ELR (cell line): ENCODE data around the gene IARS1.

ENCODE experiments used
- DNase-seq: peaks from one replicate; pipeline ENCODE4 v3.0.0-alpha.2; 2015; ENCODE audit warnings: low read depth

IARS1 gene

DNA sequence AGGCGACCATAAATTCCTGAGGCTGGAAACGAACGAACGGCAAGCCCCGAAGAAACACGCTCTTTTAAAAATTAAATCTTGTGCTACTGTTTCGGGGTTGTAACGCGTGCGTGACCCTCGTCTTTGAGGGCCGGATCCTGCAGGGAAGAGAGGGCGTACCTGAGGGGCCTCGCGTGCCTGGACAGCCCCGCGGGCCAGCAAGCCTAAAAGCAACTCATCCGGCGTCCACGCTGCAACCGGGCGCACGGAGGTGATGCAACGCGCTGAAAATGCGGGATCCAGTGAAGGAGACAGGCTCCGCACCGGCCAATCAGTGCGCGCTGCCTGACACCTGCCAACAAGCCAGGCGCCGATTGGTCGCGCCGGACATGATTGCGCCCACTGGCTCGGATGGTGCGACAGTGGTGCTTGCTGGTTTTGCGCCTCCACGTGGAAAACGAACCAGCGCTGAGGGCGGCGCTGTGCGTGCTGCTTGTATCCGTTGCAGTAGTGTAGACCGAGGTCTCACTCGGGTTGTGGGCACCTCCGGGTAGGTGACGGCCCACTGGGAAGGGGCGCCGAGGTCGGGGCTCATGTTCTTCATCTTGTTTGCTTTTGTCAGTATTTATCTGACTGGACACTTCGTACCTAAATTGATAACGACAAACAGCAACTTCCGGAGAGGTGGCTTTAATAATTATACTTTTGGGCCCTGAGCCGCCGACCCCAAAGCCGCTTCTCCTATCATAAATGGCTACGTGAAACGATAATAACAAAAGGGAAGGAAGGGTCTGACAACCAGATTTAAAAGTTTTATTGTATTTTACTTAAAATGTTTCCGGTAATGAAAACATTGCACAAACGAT lies at the start of gene IARS1:
Gene IARS1 (minus strand): TSS at position 246 of the 845 bp plus-strand sequence. CDS start 4,278 bp downstream, outside the sequence.
- DNase-seq: peak; percentile 98

DNA sequence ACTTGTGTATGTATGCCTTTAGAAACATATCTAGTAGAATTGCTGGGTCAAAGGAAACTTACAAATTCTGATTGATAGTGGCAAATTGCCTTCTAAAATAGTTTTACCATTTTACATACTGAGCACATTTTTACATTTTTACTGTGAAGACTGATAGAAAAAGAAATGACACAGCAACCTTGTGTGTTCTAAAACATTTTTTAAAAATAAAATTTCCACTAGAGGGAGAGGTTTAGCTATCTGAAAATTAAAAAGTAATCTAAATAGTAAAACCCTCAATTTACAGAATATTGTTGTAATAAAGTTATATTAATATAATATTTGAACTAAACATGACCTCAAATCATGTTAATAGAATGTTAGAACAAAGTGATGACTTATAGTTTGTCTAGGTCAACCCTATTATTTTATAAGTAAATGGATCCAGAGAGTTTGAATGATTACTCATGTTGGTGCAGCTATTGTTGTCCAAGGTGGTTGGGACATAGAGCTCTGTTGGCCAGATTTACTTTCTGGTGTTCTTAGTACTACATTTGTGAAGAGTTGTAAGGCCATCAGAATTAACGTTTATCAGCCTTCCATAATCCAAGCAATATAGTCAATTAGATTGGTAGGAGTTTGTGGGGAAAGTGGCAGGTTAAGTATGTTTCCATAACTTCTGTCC lies 49.5 kb upstream of the IARS1 start:
- peak; percentile 19 for DNase-seq

DNA sequence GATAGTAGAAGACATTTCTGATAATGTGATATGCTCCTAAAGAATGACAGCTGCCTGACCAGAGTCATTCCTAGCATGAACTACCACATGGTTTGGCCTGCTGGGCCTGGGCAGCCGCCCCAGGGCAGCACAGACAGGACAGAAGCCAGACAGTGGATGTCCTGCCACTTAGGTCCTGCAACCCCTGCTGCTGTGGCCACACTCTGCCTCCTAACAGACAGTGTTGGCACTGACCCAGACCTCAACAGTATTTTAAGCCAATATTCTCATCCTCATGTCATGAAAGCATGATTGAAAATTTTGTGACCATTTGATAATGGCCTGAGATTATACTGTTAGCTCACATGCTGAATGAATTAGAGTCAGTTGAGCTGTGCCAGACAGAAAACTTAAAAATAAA lies 48.1 kb upstream of the IARS1 start:
- DNase-seq: no peak

GRCh38 chr9:92333282-92333634 lies 39.8 kb upstream of the IARS1 start:
- no peak for DNase-seq

- DNase-seq: no peak
Measured at GRCh38 chr9:92332577-92333281, 39.2 kb upstream of the IARS1 start.

DNA sequence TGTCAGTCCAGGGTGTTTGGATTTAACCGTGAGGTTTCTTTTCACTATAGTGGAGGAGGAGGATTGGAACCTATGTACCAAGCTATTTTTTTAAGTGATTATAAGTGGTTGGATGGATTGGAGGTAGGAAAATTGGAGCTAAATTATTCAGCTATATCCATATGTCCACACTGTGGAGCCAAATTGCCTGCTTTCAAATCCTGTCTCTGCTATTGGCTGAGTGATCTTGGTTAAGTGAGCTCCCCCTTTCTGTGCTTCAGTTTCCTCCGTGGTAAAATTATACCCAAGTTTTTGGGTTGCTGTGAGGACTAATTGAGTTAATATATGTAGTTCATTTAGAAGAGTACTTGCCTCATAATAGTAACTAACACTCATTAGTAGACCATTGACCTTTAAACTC lies 34.7 kb upstream of the IARS1 start:
- DNase-seq: peak; percentile 70

GRCh38 chr9:92327283-92327850 lies 33.9 kb upstream of the IARS1 start:
- no peak for DNase-seq

DNA sequence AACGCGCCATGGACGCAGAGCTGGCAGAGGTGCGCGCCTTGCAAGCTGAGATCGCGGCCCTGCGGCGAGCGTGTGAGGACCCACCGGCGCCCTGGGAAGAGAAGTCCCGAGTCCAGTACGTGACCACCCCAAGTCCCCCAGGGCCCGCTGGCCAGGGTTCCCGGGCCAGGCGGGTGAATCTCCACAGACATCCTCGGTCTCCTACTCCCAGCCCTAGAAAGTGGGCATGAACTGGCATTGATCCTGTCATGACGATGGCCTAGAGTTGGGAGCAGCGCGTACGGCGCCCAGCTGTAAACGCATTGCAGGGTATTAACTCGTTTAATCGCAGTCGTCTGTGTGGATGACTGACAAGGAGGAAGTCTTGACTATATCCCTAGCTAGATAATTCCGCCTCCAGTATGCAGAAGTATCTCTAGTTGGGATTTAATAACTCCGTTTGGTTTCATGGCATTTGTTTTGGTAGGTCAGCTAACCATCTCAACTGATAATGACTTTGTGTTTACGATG lies 32.5 kb upstream of the IARS1 start:
- no peak for DNase-seq

DNA sequence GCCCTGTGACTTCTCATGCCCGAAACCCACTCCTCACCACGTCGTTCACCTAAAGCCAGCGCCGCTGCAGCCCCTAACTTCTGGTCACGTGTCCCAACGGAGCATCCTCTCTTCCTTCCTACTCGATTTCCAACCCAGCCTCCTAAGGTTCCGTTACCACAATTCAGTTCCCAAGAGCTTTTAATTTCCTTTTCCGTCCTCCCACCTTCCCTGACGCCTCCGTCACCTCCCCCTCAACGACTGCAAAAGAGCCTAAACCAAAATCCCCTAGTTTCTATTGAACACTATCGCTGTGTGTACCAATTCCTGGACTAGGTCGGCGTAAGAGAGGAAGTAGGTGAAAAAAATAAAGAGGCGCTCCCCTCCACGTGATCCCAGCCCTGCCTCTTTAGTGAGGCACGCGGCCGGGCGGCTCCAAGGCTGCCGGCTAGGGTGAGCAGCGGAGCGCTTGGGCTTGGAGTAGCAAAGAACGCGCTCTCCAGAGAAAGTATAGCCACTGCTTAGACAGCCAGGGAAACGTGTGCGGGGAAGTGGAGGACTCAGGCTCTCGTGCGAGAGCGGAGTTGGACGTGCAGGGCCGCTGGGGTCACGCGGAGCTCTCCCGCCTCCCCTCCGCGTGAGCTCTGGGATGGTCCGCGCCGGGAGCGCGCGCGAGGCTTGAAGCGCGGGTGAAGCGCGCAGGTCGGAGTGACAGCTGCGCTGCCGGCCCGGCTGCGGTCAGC lies 31.9 kb upstream of the IARS1 start, which contains the start of the genes CENPP and NOL8:
Gene CENPP (plus strand): TSS at position 685 of the 722 bp plus-strand sequence.
Gene NOL8 (minus strand): TSS at position 82 of the 722 bp plus-strand sequence. CDS start 1,189 bp downstream, outside the sequence.
- DNase-seq: peak; percentile 92

DNA sequence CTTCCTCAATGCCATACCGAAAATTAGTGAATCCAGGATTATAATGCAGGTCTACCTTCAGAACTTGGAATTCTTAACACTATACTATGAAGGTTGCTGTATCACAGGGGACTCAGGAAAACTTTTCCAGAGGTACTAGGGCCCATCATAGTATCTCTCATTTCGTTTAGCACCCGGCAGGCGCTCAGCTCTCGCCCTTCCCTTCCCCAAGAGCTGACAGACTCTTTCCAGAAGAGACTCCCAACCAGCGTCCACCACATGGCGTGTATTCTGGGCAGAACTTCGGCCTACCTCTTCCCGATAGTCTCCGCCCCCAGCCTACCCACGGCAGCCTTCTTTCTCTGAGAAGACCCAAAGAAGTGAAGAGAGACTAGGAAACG lies 31.4 kb upstream of the IARS1 start:
- DNase-seq: no peak

- peak; percentile 10 for DNase-seq
Measured at GRCh38 chr9:92324431-92324830, 30.9 kb upstream of the IARS1 start.

DNA sequence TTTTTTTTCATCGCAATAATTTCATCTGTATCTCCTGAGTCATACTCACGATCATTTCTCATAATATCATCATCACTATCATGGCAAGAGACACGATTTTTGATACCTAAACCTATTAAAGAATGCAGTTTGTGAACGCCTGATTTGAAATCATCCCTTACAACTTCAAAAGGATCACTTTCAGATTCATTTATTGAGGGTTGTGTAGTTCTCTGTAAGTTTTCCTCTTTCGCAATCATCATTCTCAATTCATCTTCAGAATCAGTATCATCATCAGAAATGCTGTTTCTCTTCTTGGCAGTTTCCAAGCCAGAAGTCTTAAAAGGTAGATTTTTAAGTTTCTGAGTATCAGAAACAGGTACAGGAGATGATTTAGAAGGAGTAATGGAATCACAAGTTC lies 22.0 kb upstream of the IARS1 start:
- no peak for DNase-seq

- no peak for DNase-seq
Measured at GRCh38 chr9:92313624-92314012, 20.1 kb upstream of the IARS1 start.

DNA sequence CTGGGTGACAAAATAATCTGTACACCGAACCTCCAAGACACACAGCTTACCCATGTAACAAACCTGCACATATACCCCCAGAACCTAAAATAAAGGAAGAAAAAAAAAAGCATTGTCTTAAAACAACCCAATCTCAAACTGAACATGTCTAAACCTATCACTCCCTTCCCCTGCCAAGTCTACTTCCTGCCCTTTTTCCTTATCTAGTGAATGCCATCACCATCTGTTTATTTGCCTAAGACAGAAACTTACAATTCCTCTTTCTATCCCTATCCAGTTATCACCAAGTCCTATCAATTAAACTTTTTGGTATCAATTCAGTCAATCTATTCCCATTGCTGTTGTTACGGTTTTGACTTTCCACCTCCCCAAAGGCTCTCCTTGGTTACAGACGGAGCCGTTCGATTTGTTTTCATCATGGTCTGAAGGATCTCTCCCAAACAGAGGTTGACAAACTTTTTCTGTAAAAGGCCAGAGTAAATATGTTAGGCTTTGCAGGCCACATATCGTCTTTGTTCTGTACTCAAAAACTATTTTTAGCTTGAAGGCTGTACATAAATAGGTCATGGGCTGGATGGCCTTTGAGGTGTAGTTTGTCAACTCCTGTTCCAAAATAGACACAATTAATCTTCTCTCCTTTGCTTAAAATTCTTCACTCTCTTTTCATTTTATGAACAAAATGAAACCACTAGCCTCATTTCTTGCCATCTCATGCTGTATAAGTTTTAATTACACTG lies 19.6 kb upstream of the IARS1 start:
- no peak for DNase-seq

- DNase-seq: no peak
Measured at GRCh38 chr9:92310562-92310961, 17.1 kb upstream of the IARS1 start.

DNA sequence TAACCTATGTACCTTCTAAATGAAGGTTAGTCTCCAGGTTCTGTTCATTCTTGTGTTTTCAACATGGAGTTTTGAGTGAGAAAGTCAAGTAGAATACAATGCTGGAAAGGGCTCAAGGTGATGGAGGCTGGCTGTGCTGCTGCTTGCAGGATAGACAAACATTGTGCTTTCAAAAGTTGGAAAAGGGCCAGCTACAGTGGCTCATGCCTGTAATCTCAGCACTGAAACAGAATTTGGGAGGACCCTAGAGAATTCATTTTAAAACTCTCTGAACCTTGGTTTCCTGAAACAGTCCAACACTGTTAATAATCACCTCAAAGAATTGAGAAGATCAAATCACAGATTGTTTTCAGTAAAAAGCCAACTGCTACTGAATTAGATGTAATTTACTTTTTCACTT lies 15.4 kb upstream of the IARS1 start:
- DNase-seq: no peak

DNA sequence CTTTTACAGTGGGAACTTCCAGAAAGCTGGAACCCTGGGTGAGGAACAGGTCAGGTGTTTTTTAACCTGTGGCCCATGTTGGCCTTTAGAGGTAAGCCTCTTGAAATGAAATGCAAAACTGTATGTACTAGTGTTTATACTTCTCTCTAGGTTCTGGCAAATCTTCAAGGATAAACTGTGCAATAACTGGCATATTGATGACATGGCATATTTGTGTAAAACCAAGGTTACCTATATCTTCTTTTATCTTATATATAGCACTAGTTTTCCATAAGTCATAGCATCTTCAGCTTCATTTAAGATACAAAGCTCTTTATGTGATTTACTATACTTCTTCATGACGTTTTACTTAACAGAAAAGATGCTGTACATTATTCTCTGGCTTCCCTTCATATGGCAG lies 7.4 kb upstream of the IARS1 start:
- DNase-seq: no peak

DNA sequence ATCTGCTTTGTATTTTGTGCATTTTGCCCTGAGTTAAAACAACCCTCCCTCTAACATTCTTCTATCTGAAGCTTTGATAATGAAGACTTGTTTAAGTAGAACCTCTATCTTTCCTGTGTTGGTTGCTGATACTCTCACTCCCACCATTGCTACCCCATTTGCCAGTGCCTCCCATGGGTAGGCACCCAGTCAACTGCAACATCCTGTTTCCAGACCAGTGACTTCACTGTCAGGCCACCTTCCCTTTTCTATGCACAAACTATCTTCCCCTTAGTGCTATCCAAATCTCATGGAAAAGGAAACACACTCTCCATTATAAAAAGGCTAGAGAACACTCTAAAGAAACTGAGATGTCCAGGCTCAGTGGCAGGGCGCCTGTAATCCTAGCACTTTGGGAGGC lies 5.6 kb upstream of the IARS1 start:
- no peak for DNase-seq

DNA sequence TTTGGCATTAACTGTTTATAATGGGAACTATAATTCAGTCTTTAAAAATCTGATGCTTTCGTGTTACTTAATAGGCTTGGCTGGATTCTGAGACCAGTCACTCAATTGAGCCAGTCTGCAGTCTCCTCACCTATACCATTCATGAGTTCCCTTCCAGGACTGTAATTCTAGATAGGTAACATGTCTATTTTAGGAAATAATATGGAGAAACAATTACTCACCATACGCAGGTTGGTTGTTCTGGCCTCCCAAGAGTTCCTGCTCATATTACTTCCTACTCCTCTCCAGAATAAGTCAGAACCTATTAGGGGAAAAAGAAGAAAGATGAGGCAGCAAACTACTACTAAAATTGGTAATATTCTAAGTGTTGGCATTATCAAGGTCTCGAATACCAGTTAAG lies 4.5 kb upstream of the IARS1 start:
- no peak for DNase-seq

DNA sequence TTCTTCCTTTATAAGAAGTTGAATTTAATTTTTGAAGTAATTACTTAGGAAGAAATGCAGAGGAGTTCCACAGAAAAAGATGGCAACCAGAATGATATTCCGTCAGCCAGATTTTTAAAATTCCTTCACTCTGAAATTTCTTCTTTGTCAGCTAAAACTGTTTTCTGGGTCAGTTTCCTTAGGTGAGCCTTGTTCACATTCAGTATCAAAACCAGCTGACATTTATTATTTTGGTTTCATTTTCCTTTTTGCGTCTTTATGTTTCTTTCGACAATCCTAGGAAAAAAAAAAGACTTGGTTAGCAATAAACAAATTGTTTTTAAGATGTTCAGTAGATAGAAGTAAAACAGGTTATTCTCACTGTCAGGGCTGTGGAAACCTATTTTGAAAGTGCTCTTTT lies 4.1 kb upstream of the IARS1 start:
- no peak for DNase-seq

DNA sequence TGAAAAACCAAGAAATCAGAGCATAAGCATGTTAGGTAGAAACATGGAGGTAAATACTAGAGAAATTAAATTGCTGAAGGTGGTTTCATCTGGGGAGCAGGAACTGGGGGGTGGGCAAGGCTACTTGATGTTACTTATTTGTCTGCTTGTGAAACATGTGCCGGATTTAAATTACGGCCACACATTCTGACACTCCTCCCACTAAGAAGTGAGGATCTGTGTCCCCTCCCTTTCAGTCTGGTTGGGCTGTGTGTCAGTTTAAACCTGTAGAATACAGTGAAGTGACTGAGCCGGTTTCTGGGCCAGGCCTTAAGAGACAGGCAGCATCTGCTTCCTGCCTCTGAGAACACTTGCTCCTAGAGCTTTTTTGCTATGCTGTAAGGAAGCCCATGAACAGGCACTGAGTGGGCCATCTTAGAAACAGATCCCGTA lies 2.3 kb upstream of the IARS1 start:
- no peak for DNase-seq
